ENCODE results near the gene CCDC120. TPM values are rescaled to one million over a fixed set of nuclear protein-coding genes. Genes with fewer than 3 reads are reported as not detected.

Gene CCDC120
- total and polyA plus RNA-seq, 2 experiments from 2014 or later: 0.22 to 0.94 TPM

GRCh38 chrX:49053223-49054072, 5.4 kb upstream of the CCDC120 start:
- H3K79me2 ChIP-seq (ENCODE audit: insufficient read depth): no peaks in the 10 kb centered on the region
- DNase-seq: peak; percentile 63
- H3K36me3 ChIP-seq (ENCODE audit: low read depth): no peaks in the 10 kb centered on the region
- H3K9ac ChIP-seq: peak overlapping the region; percentile 83
- TF ChIP-seq EZH2 (IDR thresholded peaks at IDR 0.05; ENCODE audit: insufficient read depth, poor library complexity, severe bottlenecking) (no peak), EZH2phosphoT487 (IDR thresholded peaks at IDR 0.05; ENCODE audit: insufficient read depth, low read depth) (no peak)
- H2AFZ ChIP-seq: peak overlapping the region; percentile 68
- no peak overlapping the region for H3K27ac ChIP-seq
- no peaks in the 10 kb centered on the region for H3F3A ChIP-seq (ENCODE audit: insufficient read depth)
- in situ Hi-C loops (cut with MboI): no loop called here
- H3K4me1 ChIP-seq (ENCODE audit: insufficient read depth): no peaks in the 10 kb centered on the region
- peak overlapping the region; percentile 73 for H3K4me3 ChIP-seq
- H3K27me3 ChIP-seq (replicated peaks; ENCODE audit: insufficient read depth): no peaks in the 10 kb centered on the region
- WGBS, 2 experiments (ENCODE audit: low coverage in 1 of 2, low lambda C conversion rate in 2 of 2, missing lambda C conversion rate in 2 of 2): 0 to 5% methylated on average over 2 to 15 of the region's 79 CpGs
- no peaks in the 10 kb centered on the region for H3K9me2 ChIP-seq (ENCODE audit: insufficient read depth)
- H4K20me1 ChIP-seq (ENCODE audit: insufficient read depth): no peaks in the 10 kb centered on the region
- H3K9me3 ChIP-seq (ENCODE audit: low read depth): no peaks in the 10 kb centered on the region
- H3K4me2 ChIP-seq (ENCODE audit: unreplicated experiment): peak overlapping the region; percentile 48

- 60 to 75% methylated on average over 4 to 5 of the region's 5 CpGs for WGBS, 2 experiments (ENCODE audit: low coverage in 1 of 2, low lambda C conversion rate in 2 of 2, missing lambda C conversion rate in 2 of 2)
- Histone ChIP-seq H3K27ac (no peak overlapping the region), H3K4me3 (peak overlapping the region; percentile 73), H3K79me2 (ENCODE audit: insufficient read depth) (no peaks in the 10 kb centered on the region), H3K4me1 (ENCODE audit: insufficient read depth) (no peaks in the 10 kb centered on the region), H3F3A (ENCODE audit: insufficient read depth) (no peaks in the 10 kb centered on the region), H2AFZ (peak overlapping the region; percentile 68; the same call in 1 of the 2 replicates), H3K9me2 (ENCODE audit: insufficient read depth) (no peaks in the 10 kb centered on the region), H4K20me1 (ENCODE audit: insufficient read depth) (no peaks in the 10 kb centered on the region), H3K9me3 (ENCODE audit: low read depth) (no peaks in the 10 kb centered on the region), H3K9ac (peak overlapping the region; percentile 83), H3K36me3 (ENCODE audit: low read depth) (no peaks in the 10 kb centered on the region), H3K4me2 (ENCODE audit: unreplicated experiment) (peak overlapping the region; percentile 48), H3K27me3 (replicated peaks; ENCODE audit: insufficient read depth) (no peaks in the 10 kb centered on the region)
- in situ Hi-C loops (cut with MboI): no loop called here
- TF ChIP-seq EZH2 (IDR thresholded peaks at IDR 0.05; ENCODE audit: insufficient read depth, poor library complexity, severe bottlenecking) (no peak), EZH2phosphoT487 (IDR thresholded peaks at IDR 0.05; ENCODE audit: insufficient read depth, low read depth) (no peak)
- DNase-seq: no peak
These were observed 4.6 kb upstream of the CCDC120 start for GRCh38 chrX:49054073-49054762.

GRCh38 chrX:49059201-49059600, 402 bp downstream of the CCDC120 start:
- Histone ChIP-seq H3K27ac (no peak overlapping the region), H3K9me3 (ENCODE audit: low read depth) (no peaks in the 10 kb centered on the region), H3F3A (ENCODE audit: insufficient read depth) (no peaks in the 10 kb centered on the region), H3K27me3 (replicated peaks; ENCODE audit: insufficient read depth) (no peaks in the 10 kb centered on the region), H4K20me1 (ENCODE audit: insufficient read depth) (no peaks in the 10 kb centered on the region), H3K9ac (no peak overlapping the region), H3K36me3 (ENCODE audit: low read depth) (no peaks in the 10 kb centered on the region), H3K9me2 (ENCODE audit: insufficient read depth) (no peaks in the 10 kb centered on the region), H3K4me3 (no peak overlapping the region), H2AFZ (no peak overlapping the region), H3K4me1 (ENCODE audit: insufficient read depth) (no peaks in the 10 kb centered on the region), H3K4me2 (ENCODE audit: unreplicated experiment) (no peak overlapping the region), H3K79me2 (ENCODE audit: insufficient read depth) (no peaks in the 10 kb centered on the region)
- TF ChIP-seq EZH2phosphoT487 (IDR thresholded peaks at IDR 0.05; ENCODE audit: insufficient read depth, low read depth): no peak
- TF ChIP-seq EZH2 (IDR thresholded peaks at IDR 0.05; ENCODE audit: insufficient read depth, poor library complexity, severe bottlenecking): no peak
- DNase-seq: no peak
- 69 to 83% methylated on average over 1 to 6 of the region's 6 CpGs for WGBS, 2 experiments (ENCODE audit: low coverage in 1 of 2, low lambda C conversion rate in 2 of 2, missing lambda C conversion rate in 2 of 2)
- in situ Hi-C loops (cut with MboI): no loop called here

GRCh38 chrX:49059681-49060085, 884 bp downstream of the CCDC120 start:
- in situ Hi-C loops (cut with MboI): no loop called here
- no peak for TF ChIP-seq EZH2phosphoT487 (IDR thresholded peaks at IDR 0.05; ENCODE audit: insufficient read depth, low read depth)
- no peak for TF ChIP-seq EZH2 (IDR thresholded peaks at IDR 0.05; ENCODE audit: insufficient read depth, poor library complexity, severe bottlenecking)
- Histone ChIP-seq H3K27me3 (replicated peaks; ENCODE audit: insufficient read depth) (no peaks in the 10 kb centered on the region), H3K36me3 (ENCODE audit: low read depth) (no peaks in the 10 kb centered on the region), H3F3A (ENCODE audit: insufficient read depth) (no peaks in the 10 kb centered on the region), H3K4me2 (ENCODE audit: unreplicated experiment) (no peak overlapping the region), H3K27ac (no peak overlapping the region), H3K4me1 (ENCODE audit: insufficient read depth) (no peaks in the 10 kb centered on the region), H2AFZ (no peak overlapping the region), H4K20me1 (ENCODE audit: insufficient read depth) (no peaks in the 10 kb centered on the region), H3K4me3 (no peak overlapping the region), H3K9ac (no peak overlapping the region), H3K9me3 (ENCODE audit: low read depth) (no peaks in the 10 kb centered on the region), H3K9me2 (ENCODE audit: insufficient read depth) (no peaks in the 10 kb centered on the region), H3K79me2 (ENCODE audit: insufficient read depth) (no peaks in the 10 kb centered on the region)
- 64 to 92% methylated on average over 2 to 8 of the region's 10 CpGs for WGBS, 2 experiments (ENCODE audit: low coverage in 1 of 2, low lambda C conversion rate in 2 of 2, missing lambda C conversion rate in 2 of 2)
- DNase-seq: no peak

All from GM23248 (cell line).